ENCODE measurements around the gene SLC8B1.

DNA sequence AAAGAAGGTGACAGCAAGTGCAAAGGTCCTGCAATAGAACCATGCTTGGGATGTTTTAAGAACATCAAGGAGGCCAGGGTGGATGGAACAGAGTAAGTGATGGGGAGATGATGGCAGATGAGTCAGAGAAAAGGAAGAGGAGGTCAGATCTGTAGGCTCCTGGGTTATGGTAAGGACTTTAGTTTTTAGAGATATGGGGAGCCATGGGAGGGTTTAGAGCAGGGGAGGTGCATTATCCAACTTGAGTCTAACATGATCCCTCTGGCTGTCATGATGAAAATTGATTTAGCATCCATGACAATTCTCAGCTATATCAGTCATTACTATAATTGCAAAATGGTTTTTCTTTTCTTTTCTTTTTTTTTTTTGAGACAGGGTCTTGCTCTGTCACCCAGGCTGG is 16.2 kb upstream of the SLC8B1 start:
- TF ChIP-seq, protein P1, sequence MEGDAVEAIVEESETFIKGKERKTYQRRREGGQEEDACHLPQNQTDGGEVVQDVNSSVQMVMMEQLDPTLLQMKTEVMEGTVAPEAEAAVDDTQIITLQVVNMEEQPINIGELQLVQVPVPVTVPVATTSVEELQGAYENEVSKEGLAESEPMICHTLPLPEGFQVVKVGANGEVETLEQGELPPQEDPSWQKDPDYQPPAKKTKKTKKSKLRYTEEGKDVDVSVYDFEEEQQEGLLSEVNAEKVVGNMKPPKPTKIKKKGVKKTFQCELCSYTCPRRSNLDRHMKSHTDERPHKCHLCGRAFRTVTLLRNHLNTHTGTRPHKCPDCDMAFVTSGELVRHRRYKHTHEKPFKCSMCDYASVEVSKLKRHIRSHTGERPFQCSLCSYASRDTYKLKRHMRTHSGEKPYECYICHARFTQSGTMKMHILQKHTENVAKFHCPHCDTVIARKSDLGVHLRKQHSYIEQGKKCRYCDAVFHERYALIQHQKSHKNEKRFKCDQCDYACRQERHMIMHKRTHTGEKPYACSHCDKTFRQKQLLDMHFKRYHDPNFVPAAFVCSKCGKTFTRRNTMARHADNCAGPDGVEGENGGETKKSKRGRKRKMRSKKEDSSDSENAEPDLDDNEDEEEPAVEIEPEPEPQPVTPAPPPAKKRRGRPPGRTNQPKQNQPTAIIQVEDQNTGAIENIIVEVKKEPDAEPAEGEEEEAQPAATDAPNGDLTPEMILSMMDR (conservative IDR thresholded peaks at IDR 0.05; ENCODE audit: low read depth, low read length): no peak
- TF ChIP-seq RAD21 (IDR thresholded peaks at IDR 0.05; ENCODE audit: low read length) (no peak), SMC3 (IDR thresholded peaks at IDR 0.05; ENCODE audit: low read depth, low read length) (no peak), CEBPB (IDR thresholded peaks at IDR 0.05; ENCODE audit: low read depth, low read length) (no peak), POLR2A (IDR thresholded peaks at IDR 0.05; ENCODE audit: low read depth, low read length) (no peak), BHLHE40 (IDR thresholded peaks at IDR 0.05; ENCODE audit: low read depth, low read length) (no peak), MAZ (IDR thresholded peaks at IDR 0.05; ENCODE audit: borderline replicate concordance, low read depth, low read length) (no peak), MAFK (IDR thresholded peaks at IDR 0.05; ENCODE audit: low read depth, low read length) (no peak), RFX5 (IDR thresholded peaks at IDR 0.05; ENCODE audit: low read depth, low read length) (no peak), MXI1 (IDR thresholded peaks at IDR 0.05; ENCODE audit: borderline replicate concordance, low read depth, low read length) (no peak), CHD1 (IDR thresholded peaks at IDR 0.05; ENCODE audit: low read depth, low read length) (no peak), NFE2L2 (IDR thresholded peaks at IDR 0.05; ENCODE audit: low read depth, low read length) (no peak)
- TF ChIP-seq, protein P2, sequence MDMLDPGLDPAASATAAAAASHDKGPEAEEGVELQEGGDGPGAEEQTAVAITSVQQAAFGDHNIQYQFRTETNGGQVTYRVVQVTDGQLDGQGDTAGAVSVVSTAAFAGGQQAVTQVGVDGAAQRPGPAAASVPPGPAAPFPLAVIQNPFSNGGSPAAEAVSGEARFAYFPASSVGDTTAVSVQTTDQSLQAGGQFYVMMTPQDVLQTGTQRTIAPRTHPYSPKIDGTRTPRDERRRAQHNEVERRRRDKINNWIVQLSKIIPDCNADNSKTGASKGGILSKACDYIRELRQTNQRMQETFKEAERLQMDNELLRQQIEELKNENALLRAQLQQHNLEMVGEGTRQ (IDR thresholded peaks at IDR 0.05; ENCODE audit: low read depth, low read length): no peak
- TF ChIP-seq, protein P3, sequence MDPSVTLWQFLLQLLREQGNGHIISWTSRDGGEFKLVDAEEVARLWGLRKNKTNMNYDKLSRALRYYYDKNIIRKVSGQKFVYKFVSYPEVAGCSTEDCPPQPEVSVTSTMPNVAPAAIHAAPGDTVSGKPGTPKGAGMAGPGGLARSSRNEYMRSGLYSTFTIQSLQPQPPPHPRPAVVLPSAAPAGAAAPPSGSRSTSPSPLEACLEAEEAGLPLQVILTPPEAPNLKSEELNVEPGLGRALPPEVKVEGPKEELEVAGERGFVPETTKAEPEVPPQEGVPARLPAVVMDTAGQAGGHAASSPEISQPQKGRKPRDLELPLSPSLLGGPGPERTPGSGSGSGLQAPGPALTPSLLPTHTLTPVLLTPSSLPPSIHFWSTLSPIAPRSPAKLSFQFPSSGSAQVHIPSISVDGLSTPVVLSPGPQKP (IDR thresholded peaks at IDR 0.05; ENCODE audit: borderline replicate concordance, low read depth, low read length): no peak

All from IMR-90 (cell line).